ENCODE data around the gene LDLRAD2. TPM values are rescaled to one million over a fixed set of nuclear protein-coding genes. Genes with fewer than 3 reads are reported as not detected.

Gene LDLRAD2
- total RNA-seq, 1 experiment from 2014 or later = not detected

GRCh38 chr1:21863981-21864380, 51.9 kb downstream of the LDLRAD2 start:
- no TSS peak for BruUV-seq (replicated peaks)
- no peak for DNase-seq (ENCODE audit: low read depth, low spot score)
- TF ChIP-seq TCF7L2 (IDR thresholded peaks at IDR 0.05; ENCODE audit: low read depth, low read length) = no peak
- TF ChIP-seq, protein P1, sequence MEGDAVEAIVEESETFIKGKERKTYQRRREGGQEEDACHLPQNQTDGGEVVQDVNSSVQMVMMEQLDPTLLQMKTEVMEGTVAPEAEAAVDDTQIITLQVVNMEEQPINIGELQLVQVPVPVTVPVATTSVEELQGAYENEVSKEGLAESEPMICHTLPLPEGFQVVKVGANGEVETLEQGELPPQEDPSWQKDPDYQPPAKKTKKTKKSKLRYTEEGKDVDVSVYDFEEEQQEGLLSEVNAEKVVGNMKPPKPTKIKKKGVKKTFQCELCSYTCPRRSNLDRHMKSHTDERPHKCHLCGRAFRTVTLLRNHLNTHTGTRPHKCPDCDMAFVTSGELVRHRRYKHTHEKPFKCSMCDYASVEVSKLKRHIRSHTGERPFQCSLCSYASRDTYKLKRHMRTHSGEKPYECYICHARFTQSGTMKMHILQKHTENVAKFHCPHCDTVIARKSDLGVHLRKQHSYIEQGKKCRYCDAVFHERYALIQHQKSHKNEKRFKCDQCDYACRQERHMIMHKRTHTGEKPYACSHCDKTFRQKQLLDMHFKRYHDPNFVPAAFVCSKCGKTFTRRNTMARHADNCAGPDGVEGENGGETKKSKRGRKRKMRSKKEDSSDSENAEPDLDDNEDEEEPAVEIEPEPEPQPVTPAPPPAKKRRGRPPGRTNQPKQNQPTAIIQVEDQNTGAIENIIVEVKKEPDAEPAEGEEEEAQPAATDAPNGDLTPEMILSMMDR (IDR thresholded peaks at IDR 0.05) = no peak
- no peak for TF ChIP-seq POLR2AphosphoS5 (IDR thresholded peaks at IDR 0.05; ENCODE audit: low read depth, low read length)
- Histone ChIP-seq H3K4me1 (ENCODE audit: control insufficient read depth, insufficient read depth, low read length) (peaks cover under 1% of the 10 kb centered on the region; the same call in 1 of the 2 replicates), H3K4me3 (ENCODE audit: low read depth in 2 of 2, low read length in 2 of 2) (no peak overlapping the region), H3K27me3 (ENCODE audit: control insufficient read depth, insufficient read depth, low read length) (no peaks in the 10 kb centered on the region), H3K9me3 (ENCODE audit: control insufficient read depth, insufficient read depth, low read depth, low read length) (no peaks in the 10 kb centered on the region), H3K36me3 (ENCODE audit: control insufficient read depth, insufficient read depth, low read length) (peaks cover 6% of the 10 kb centered on the region; the same call in 1 of the 2 replicates), H3K27ac (ENCODE audit: low read length) (no peak overlapping the region)
- in situ Hi-C loops (cut with HindIII; ENCODE audit: low pct_unique_long_range_greater_than_20kb, low sequenced_read_pairs) = no loop called here
- ChIA-PET CTCF (no interaction called here), POLR2A (no interaction called here)
- no peak for ATAC-seq
- intact Hi-C loops (cut with micrococcal nuclease; ENCODE audit: unreplicated experiment) = no loop called here

- TF ChIP-seq, protein P2, sequence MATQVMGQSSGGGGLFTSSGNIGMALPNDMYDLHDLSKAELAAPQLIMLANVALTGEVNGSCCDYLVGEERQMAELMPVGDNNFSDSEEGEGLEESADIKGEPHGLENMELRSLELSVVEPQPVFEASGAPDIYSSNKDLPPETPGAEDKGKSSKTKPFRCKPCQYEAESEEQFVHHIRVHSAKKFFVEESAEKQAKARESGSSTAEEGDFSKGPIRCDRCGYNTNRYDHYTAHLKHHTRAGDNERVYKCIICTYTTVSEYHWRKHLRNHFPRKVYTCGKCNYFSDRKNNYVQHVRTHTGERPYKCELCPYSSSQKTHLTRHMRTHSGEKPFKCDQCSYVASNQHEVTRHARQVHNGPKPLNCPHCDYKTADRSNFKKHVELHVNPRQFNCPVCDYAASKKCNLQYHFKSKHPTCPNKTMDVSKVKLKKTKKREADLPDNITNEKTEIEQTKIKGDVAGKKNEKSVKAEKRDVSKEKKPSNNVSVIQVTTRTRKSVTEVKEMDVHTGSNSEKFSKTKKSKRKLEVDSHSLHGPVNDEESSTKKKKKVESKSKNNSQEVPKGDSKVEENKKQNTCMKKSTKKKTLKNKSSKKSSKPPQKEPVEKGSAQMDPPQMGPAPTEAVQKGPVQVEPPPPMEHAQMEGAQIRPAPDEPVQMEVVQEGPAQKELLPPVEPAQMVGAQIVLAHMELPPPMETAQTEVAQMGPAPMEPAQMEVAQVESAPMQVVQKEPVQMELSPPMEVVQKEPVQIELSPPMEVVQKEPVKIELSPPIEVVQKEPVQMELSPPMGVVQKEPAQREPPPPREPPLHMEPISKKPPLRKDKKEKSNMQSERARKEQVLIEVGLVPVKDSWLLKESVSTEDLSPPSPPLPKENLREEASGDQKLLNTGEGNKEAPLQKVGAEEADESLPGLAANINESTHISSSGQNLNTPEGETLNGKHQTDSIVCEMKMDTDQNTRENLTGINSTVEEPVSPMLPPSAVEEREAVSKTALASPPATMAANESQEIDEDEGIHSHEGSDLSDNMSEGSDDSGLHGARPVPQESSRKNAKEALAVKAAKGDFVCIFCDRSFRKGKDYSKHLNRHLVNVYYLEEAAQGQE (IDR thresholded peaks at IDR 0.05; ENCODE audit: insufficient read depth in 1 of 2, low read depth in 2 of 2, low read length in 1 of 2) = no peak
- TF ChIP-seq, protein P1 (IDR thresholded peaks at IDR 0.05) = no peak
- TF ChIP-seq TCF7L2 (IDR thresholded peaks at IDR 0.05; ENCODE audit: low read depth, low read length) = no peak
- TF ChIP-seq SIN3A (IDR thresholded peaks at IDR 0.05; ENCODE audit: borderline replicate concordance, insufficient read depth, low read depth, low read length) = no peak
- intact Hi-C loops (cut with micrococcal nuclease; ENCODE audit: unreplicated experiment) = no loop called here
- Histone ChIP-seq H3K4me1 (ENCODE audit: control insufficient read depth, insufficient read depth, low read length) (peaks cover 8% of the 10 kb centered on the region), H3K27me3 (ENCODE audit: control insufficient read depth, insufficient read depth, low read length) (no peaks in the 10 kb centered on the region), H3K36me3 (ENCODE audit: control insufficient read depth, insufficient read depth, low read length) (peaks cover 6% of the 10 kb centered on the region; the same call in 1 of the 2 replicates), H3K9me3 (ENCODE audit: control insufficient read depth, insufficient read depth, low read depth, low read length) (no peaks in the 10 kb centered on the region), H3K4me3 (ENCODE audit: low read depth in 2 of 2, low read length in 2 of 2) (no peak overlapping the region), H3K27ac (ENCODE audit: low read length) (no peak overlapping the region)
- ChIA-PET POLR2A (no interaction called here), CTCF (no interaction called here)
- DNase-seq (ENCODE audit: low read depth, low spot score) (no peak), ATAC-seq (no peak)
- no TSS peak for BruUV-seq (replicated peaks)
- in situ Hi-C loops (cut with HindIII; ENCODE audit: low pct_unique_long_range_greater_than_20kb, low sequenced_read_pairs) = no loop called here
These were observed 52.7 kb downstream of the LDLRAD2 start for GRCh38 chr1:21864730-21865129.

GRCh38 chr1:21865609-21865942, 53.5 kb downstream of the LDLRAD2 start:
- intact Hi-C loops (cut with micrococcal nuclease; ENCODE audit: unreplicated experiment) = no loop called here
- no peak overlapping the region for H3K4me3 ChIP-seq (ENCODE audit: low read depth in 2 of 2, low read length in 2 of 2)
- ChIA-PET POLR2A (no interaction called here), CTCF (no interaction called here)
- H3K4me1 ChIP-seq (ENCODE audit: control insufficient read depth, insufficient read depth, low read length) = peaks cover 14% of the 10 kb centered on the region
- in situ Hi-C loops (cut with HindIII; ENCODE audit: low pct_unique_long_range_greater_than_20kb, low sequenced_read_pairs) = no loop called here
- DNase-seq (ENCODE audit: low read depth, low spot score) (no peak), ATAC-seq (no peak)
- TF ChIP-seq, protein P2 (IDR thresholded peaks at IDR 0.05; ENCODE audit: insufficient read depth in 1 of 2, low read depth in 2 of 2, low read length in 1 of 2) = no peak
- TF ChIP-seq SIN3A (IDR thresholded peaks at IDR 0.05; ENCODE audit: borderline replicate concordance, insufficient read depth, low read depth, low read length) = no peak
- no peak for TF ChIP-seq POLR2AphosphoS5 (IDR thresholded peaks at IDR 0.05; ENCODE audit: low read depth, low read length)
- no peak for TF ChIP-seq TCF7L2 (IDR thresholded peaks at IDR 0.05; ENCODE audit: low read depth, low read length)
- TF ChIP-seq, protein P1 (IDR thresholded peaks at IDR 0.05) = no peak
- no peaks in the 10 kb centered on the region for H3K27me3 ChIP-seq (ENCODE audit: control insufficient read depth, insufficient read depth, low read length)
- no TSS peak for BruUV-seq (replicated peaks)
- H3K27ac ChIP-seq (ENCODE audit: low read length) = no peak overlapping the region
- H3K9me3 ChIP-seq (ENCODE audit: control insufficient read depth, insufficient read depth, low read depth, low read length) = no peaks in the 10 kb centered on the region
- peaks cover 6% of the 10 kb centered on the region; the same call in 1 of the 2 replicates for H3K36me3 ChIP-seq (ENCODE audit: control insufficient read depth, insufficient read depth, low read length)

Data from Panc1 (cell line).